ENCODE results near the gene UNC13A.
"Not testable (repeated sequence)": the region's sequence is repeated elsewhere in the genome, so short reads cannot be mapped to it uniquely, and the experiment has no call there.

Gene UNC13A

DNA sequence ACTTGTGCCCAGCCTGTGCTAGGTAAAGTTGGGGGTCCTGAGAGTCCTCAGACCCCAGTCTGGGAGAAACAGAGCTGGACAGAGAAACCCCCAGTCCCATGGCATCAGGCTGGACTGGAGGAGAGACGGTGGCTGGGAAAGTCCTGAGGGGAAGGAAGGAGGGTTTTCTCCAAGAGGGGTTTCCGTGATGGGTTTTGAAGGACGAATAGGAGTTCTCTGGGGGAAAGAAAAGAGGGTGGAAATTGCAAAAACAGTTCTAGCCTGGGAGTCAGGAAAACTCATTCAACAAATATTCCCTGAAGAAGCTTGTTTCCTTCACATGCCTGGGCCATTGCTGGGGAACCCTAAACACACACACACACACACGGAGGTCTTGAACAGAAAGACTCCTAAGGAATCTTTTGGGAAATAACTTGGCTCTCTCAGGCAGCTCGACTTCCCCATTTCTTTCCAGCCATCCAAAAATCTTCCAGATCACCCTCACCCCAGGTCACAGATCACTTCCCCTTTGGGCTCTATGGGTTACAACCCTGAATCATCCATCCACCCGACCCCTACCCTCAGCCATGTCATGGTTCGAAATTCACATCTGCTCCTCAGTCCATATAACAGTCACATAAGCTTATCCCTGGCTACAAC lies 85.2 kb downstream of the UNC13A start:
- DNase-seq (ENCODE audit: low read depth) = no peak

DNA sequence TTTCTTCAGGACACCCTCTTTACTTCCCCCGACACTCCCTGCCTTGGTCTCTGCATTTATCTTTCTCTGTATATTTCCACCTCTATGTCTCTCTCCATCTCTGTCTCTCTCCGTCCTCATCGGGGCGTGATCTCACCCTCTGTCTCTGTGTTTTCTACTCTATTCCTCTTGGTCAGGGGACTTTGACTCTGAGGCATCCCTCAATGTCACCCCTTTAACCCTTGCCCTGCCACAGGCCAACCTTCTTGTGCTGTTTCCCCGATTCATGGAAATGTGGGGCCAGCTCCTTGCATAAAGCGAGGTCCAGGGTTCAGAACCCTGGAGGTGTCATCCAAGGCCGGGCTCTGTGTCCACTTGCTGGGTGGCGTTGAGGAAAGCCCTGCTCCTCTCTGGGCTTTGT lies 85.9 kb downstream of the UNC13A start:
- no peak for DNase-seq (ENCODE audit: low read depth)

DNA sequence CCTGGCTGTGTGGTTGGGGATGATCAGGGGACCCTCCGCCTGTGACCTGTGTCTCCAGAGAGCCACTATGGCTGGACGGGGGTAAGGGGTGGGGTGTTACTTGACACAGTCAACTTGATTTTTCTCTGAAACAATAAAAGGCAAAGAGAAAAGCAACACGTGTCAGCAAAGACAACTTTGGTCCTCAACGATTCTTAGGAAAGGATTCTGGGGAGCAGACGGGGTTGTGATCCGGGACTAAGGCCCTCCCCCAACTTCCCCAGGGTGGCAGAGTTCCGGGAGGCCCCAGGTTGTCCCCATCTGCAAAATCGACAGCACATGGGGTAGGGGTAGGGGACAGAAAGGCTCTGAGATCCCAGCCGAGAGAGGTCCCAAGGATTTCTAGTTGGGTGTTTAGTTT lies 86.5 kb downstream of the UNC13A start:
- DNase-seq (ENCODE audit: low read depth) = no peak

- no peak for DNase-seq (ENCODE audit: low read depth)
These were observed 88.4 kb downstream of the UNC13A start for GRCh38 chr19:17599780-17600179.

- no peak for DNase-seq (ENCODE audit: low read depth)
These were observed 89.2 kb downstream of the UNC13A start for GRCh38 chr19:17598953-17599352.

- not testable (repeated sequence) for DNase-seq (ENCODE audit: low read depth)
These were observed 90.1 kb downstream of the UNC13A start for GRCh38 chr19:17598063-17598462.

DNA sequence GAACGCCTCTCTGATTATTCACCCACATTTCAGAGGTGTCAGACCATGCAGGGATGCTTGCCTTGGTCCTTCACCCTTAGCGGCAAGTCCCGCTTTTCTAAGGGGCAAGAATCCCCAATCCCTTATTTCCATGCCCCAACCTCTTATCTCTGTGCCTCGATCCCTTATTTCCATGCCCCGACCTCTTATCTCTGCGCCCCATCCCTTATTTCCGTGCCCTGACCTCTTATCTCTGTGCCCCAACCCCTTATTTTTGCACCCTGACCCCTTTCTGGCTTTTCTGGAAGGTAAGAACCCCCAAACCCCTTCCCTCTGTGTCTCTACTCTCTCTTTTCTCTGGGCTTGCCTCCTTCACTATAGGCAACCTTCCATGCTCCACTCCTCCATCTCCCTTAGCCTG lies 93.9 kb downstream of the UNC13A start:
- not testable (repeated sequence) for DNase-seq (ENCODE audit: low read depth)

GRCh38 chr19:17590866-17591265 lies 97.3 kb downstream of the UNC13A start:
- DNase-seq (ENCODE audit: low read depth) = no peak

DNA sequence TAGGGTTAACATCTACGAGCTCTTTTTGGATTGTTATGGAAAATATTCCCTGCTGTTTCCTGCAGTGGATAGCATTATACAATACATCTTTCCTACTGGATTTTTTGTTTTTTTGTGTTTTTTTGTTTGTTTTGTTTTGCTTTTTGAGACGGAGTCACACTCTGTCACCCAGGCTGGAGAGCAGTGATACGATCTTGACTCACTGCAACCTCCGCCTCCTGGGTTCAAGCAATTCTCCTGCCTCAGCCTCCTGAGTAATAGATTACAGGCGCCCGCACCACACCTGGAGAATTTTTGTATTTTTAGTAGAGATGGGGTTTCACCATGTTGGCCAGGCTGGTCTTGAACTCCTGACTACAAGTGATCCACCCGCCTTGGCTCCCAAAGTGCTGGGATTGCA lies 102.8 kb downstream of the UNC13A start:
- not testable (repeated sequence) for DNase-seq (ENCODE audit: low read depth)

DNA sequence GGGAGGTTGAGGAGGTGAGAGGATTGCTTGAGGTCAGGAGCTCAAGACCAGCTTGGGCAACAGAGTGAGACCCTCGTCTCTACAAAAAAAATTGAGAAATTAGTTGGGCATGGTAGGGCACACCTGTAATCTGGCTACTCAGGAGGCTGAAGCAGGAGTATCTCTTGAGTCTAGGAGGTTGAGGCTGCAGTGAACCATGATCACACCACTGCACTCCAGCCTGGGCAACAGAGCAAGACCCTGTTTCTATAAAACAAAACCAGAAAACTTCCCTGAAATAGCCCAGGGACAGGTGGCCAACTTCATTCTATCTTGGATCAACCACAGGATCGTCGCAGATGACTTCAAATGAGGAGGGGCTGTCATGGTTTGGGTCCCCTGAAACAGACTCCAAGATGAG lies 104.0 kb downstream of the UNC13A start:
- DNase-seq (ENCODE audit: low read depth) = no peak

DNA sequence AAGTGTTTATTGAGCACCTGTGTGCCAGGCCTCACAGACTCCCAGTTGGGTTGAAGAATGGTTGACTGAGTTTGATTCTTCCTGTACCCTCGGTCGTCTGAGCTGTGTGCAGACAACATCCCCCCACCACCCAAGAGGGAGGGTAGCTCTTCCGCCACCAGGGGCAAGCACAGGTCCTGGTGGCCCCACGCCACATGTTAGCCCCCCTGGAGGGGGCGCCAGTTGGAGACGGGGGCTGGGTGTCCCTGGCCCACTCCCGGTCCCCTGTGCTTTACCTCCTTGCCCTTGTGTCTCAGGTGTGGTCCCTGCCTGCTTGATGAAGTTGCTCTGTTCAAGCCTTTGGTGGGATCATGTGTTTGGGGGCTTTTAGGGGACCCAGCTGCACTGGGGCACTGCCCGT lies 105.5 kb downstream of the UNC13A start:
- no peak for DNase-seq (ENCODE audit: low read depth)

- DNase-seq (ENCODE audit: low read depth) = no peak
These were observed 106.8 kb downstream of the UNC13A start for GRCh38 chr19:17581211-17581874.

GRCh38 chr19:17580470-17581144 lies 107.5 kb downstream of the UNC13A start:
- DNase-seq (ENCODE audit: low read depth) = no peak

- no peak for DNase-seq (ENCODE audit: low read depth)
These were observed 108.4 kb downstream of the UNC13A start for GRCh38 chr19:17579661-17580244.

- DNase-seq (ENCODE audit: low read depth) = no peak
These were observed 110.6 kb downstream of the UNC13A start for GRCh38 chr19:17577457-17578097.

DNA sequence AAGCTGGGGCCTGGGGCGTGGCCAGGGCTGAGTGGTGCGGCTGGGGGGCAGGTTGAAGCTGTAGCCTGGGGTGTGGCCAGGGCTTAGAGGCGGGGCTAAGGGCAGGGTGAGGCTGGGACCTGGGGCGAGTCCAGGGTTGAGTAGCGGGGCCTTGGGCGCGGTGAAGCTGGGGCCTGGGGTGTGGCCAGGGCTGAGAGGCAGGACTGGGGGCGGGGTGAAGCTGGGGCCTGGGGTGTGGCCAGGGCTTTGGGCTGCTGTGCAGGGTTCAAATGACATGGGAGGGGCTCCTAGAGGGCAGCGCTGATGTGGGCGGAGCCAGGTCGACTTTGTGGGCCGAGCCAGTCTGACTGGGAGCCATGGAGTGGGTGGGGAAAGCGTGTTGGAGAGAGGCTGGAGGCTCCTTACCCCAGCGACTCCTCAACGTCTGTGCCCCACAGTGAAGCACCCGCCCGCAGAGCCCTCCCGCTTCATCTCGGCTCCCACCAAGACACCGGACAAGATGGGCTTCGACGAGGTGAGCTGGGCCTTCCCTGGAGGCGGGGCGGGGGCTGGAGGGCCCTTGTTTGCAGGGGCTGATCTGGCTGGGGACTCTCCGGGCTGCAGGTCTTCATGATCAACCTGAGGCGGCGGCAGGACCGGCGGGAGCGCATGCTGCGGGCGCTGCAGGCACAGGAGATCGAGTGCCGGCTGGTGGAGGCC lies 111.2 kb downstream of the UNC13A start:
- no peak for DNase-seq (ENCODE audit: low read depth)

- no peak for DNase-seq (ENCODE audit: low read depth)
These were observed 112.0 kb downstream of the UNC13A start for GRCh38 chr19:17575871-17576757.

DNA sequence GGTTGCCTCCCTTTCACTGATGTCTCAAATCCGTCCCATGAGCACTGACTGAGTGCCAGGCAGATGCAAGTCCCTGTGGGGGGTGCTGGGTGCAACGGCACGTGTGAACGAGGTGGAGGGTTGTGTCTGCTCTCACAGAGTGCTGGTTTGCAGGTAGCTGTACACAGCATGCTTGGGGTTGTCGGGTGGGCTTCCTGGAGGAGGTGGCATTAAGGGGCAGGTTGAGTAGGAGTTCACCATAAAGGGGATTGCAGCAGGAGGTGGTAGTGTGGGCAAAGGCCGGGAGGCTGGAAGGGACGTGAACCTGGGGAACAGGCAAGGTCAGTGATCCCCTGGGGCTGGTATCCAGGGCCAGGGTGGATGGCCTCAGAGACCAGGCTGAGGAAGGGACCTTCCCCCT lies 115.5 kb downstream of the UNC13A start:
- no peak for DNase-seq (ENCODE audit: low read depth)

- DNase-seq (ENCODE audit: low read depth) = no peak
These were observed 117.4 kb downstream of the UNC13A start for GRCh38 chr19:17570791-17571190.

DNA sequence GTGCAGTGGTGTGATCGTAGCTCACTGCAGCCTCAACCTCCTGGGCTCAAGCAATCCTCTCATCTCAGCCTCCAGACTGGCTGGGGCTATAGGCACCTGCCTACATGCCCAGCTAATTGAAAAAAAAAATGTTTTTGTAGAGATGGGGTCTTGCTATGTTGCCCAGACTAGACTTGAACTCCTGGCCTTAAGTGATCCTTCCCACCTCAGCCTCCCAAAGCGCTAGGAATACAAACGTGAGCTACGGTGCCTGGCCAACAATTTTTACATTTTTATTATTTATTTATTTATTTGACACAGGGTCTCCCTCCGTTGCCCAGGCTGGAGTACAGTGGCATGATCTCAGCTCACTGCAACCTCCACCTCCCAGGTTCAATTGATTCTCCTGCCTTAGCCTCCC lies 117.9 kb downstream of the UNC13A start:
- not testable (repeated sequence) for DNase-seq (ENCODE audit: low read depth)

- DNase-seq (ENCODE audit: low read depth) = no peak
These were observed 120.2 kb downstream of the UNC13A start for GRCh38 chr19:17567940-17568339.
